Astrocyte (in vitro differentiated cells and primary cell): Measurements from ENCODE around the gene RAB31.

Experiments
- EZH2 ChIP-seq: IDR thresholded peaks from 2 replicates; pipeline ENCODE4 v1.6.1; 2012; ENCODE audit warnings: mild to moderate bottlenecking, low read length, inconsistent platforms; ENCODE audit not compliant: insufficient read depth
- TF ChIP-seq, protein P1 (sequence below): IDR thresholded peaks from 2 replicates; pipeline ENCODE4 v1.5.1; 2011; ENCODE audit warnings: low read depth, mild to moderate bottlenecking, inconsistent platforms, low read length, moderate library complexity; ENCODE audit not compliant: insufficient read depth

DNA sequence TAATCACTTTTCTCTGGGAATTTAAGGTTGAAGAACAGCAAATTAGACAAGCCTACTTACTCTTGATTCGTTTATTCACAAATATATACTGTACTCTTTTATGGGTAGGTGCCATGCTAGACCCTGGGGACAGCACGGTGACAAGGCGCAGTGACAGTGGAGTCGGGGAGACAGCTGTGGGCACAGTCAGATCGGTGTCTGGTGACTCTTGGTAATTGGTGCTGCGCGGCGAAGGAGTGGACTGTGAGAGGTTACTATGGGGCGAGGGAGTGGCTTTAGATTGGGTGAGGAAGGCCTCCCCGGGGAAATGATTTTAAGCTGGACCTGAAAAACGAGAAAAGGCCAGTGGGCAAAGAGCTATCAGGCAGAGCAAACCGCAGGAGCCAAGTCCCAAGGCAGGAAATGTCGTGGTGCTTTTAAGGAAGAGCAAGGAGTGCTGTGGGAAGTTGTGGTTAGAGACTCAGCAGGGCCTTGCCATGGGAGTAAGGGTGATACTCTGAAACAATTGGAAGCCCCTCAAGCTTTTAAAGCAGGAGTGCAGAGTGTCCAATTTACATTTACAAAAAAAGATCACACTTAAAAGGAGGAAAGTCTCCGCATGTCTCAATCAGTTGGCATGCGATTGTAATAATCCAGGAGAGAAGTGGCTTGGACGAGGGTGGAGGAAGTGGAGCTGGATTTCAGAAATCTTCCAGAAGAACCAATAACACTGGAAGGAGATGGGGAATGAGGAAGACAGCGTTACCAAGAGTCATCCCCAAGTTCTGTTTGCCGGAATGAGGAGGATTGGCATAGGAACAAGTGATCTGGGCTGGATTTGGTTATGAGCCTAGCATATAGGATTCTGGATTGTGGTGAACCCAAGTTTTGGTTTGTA, 141.5 kb downstream of the RAB31 start:
- TF ChIP-seq, protein P1, sequence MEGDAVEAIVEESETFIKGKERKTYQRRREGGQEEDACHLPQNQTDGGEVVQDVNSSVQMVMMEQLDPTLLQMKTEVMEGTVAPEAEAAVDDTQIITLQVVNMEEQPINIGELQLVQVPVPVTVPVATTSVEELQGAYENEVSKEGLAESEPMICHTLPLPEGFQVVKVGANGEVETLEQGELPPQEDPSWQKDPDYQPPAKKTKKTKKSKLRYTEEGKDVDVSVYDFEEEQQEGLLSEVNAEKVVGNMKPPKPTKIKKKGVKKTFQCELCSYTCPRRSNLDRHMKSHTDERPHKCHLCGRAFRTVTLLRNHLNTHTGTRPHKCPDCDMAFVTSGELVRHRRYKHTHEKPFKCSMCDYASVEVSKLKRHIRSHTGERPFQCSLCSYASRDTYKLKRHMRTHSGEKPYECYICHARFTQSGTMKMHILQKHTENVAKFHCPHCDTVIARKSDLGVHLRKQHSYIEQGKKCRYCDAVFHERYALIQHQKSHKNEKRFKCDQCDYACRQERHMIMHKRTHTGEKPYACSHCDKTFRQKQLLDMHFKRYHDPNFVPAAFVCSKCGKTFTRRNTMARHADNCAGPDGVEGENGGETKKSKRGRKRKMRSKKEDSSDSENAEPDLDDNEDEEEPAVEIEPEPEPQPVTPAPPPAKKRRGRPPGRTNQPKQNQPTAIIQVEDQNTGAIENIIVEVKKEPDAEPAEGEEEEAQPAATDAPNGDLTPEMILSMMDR: no peak
- TF ChIP-seq EZH2: no peak
